Sigmoid colon (tissue), 4 donors: ENCODE results near the gene DMPK.

Experiments used
- CTCF ChIP-seq, 4 experiments: fragments of 450-650 bp in 3 of 4; fragments of 200-600 bp in 1 of 4; IDR thresholded peaks; one replicate each; pipeline ENCODE4 v1.5.1; 2016 to 2019; ENCODE audit warnings: antibody characterized with exemption in 4 of 4, mild to moderate bottlenecking in 3 of 4, moderate library complexity in 2 of 4
- EP300 ChIP-seq, 4 donors: sonication (generic); formaldehyde crosslinking; IDR thresholded peaks; one replicate each; pipeline ENCODE4 v1.6.1; 2017; ENCODE audit warnings: antibody characterized with exemption in 4 of 4
- POLR2A ChIP-seq, 2 donors: fragments of 450-650 bp; IDR thresholded peaks; one replicate each; pipeline ENCODE4 v1.6.1; 2016; ENCODE audit warnings: antibody characterized with exemption in 2 of 2, mild to moderate bottlenecking in 2 of 2, moderate library complexity in 2 of 2
- POLR2AphosphoS5 ChIP-seq, 4 donors: sonication (generic); formaldehyde crosslinking; IDR thresholded peaks; one replicate each; pipeline ENCODE4 v1.6.1; 2017; ENCODE audit warnings: antibody characterized with exemption in 4 of 4

GRCh38 chr19:45805719-45806118 lies 23.4 kb upstream of the DMPK start:
- no peak for TF ChIP-seq POLR2AphosphoS5 (IDR thresholded peaks at IDR 0.05)
- no peak for TF ChIP-seq CTCF (IDR thresholded peaks at IDR 0.05)
- no peak for TF ChIP-seq EP300 (IDR thresholded peaks at IDR 0.05)
- no peak for TF ChIP-seq POLR2A (IDR thresholded peaks at IDR 0.05)
